Measurements from ENCODE around the gene HES3. TPM values are rescaled to one million over a fixed set of nuclear protein-coding genes. Genes with fewer than 3 reads are reported as not detected.

HES3 gene
- total RNA-seq, 1 experiment from 2014 or later: not detected

DNA sequence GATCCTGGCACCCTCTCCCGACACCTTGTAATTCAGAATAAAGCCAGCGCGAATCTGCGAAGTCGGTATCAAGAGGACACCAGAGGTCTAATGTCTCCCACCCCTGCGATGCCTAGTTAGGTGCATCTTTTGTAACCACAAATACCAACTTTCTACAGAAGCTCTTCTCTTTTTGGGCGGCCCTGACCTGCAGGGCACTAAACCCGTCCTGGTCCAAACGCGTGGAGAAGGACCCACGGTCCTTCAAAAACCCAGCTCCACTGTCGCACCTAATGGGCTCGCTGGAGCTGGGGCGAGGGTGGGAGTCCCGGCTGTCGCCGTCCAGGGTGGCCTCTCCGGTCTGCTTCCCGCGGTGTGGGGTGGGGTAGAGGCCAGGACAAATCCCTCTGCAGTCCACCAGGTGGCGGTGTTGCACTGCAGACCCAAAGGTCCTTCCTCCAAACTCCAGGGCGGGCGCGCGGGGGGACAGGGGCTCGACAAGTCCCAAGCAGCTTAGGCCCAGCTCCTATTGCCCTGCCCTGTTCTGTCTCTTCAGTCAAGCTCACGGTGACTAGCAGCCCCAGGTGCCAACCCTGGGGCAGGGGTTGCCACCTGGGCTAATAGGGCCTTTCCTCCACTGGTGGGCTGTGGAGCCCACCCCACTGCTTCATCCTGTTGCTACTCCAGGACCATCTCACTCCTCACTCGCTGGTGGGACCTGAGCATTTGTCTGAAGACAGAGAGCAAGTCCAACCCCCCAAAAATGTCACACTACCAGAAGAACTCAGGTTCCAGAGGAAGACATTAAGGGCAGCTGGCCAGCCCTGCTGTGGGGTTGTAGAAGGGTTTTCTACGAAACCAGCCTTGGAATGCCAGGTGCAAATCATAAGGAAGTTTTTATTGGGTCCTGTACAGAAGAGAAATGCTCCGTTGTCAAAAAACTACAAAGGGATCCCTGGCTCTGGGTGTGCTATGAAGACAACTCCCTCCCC lies 2.8 kb downstream of the HES3 start:
- DNase-seq (ENCODE audit: low read depth, low spot score) (peak; percentile 49), ATAC-seq (peak; percentile 52)
- Histone ChIP-seq H3K9me3 (ENCODE audit: control insufficient read depth in 1 of 2, insufficient read depth in 1 of 2, low read depth in 1 of 2, low read length in 2 of 2) (no peaks in the 10 kb centered on the region), H2AFZ (ENCODE audit: low read depth, low read length, poor library complexity, severe bottlenecking) (peak overlapping the region; percentile 22), H4K20me1 (ENCODE audit: insufficient read depth) (no peaks in the 10 kb centered on the region), H3K9ac (ENCODE audit: low read length) (no peak overlapping the region), H3K79me2 (ENCODE audit: insufficient read depth, low read length) (no peaks in the 10 kb centered on the region), H3K27ac (ENCODE audit: low read depth, low read length) (no peak overlapping the region), H3K36me3 (ENCODE audit: control insufficient read depth in 1 of 2, insufficient read depth in 2 of 2, low read length in 2 of 2) (no peaks in the 10 kb centered on the region), H3K4me3 (replicated peaks in 1 of 2; ENCODE audit: low read depth in 1 of 2, low read length in 2 of 2) (peak overlapping the region; percentile 45 to 55), H3K4me2 (ENCODE audit: low read length) (peak overlapping the region; percentile 90), H3K4me1 (ENCODE audit: control insufficient read depth in 1 of 2, insufficient read depth in 2 of 2, low read length in 2 of 2) (peaks cover 19 to 46% of the 10 kb centered on the region in 2 experiments; a peak in 3 of 4 replicates), H3K9me2 (ENCODE audit: insufficient read depth) (no peaks in the 10 kb centered on the region), H3K27me3 (ENCODE audit: insufficient read depth, low read length) (no peaks in the 10 kb centered on the region)
- CTCF ChIA-PET: interaction anchor here (0.7 to 5.0 kb wide), 18 partner anchors 10 to 194 kb away, joined by 3 to 39 read pairs (median 5); partner anchors contain the start of genes ICMT and RNF207
- POLR2A ChIA-PET: no interaction called here
- RAD21 ChIA-PET (ENCODE audit: low non-redundant PET in 1 of 2, low total read pairs in 2 of 2, uncharacterized antibody in 2 of 2, unreplicated experiment in 2 of 2): interaction anchor here (0.6 to 2.8 kb wide), 8 partner anchors 97 to 232 kb away, joined by 3 to 10 read pairs (median 4); partner anchors contain the start of gene ACOT7 (in 1 of the 2)
- intact Hi-C loops (cut with micrococcal nuclease): loop anchor here (1.0 to 5.0 kb wide), 5 partner anchors 97 to 961 kb away; no protein-coding TSS in a partner anchor
- BruUV-seq (replicated peaks): no TSS peak
- peak; percentile 27 for TF ChIP-seq YY1 (IDR thresholded peaks at IDR 0.05; ENCODE audit: extremely low read depth, insufficient replicate concordance, low read depth, low read length)
- no peak for TF ChIP-seq EZH2phosphoT487 (IDR thresholded peaks at IDR 0.05; ENCODE audit: borderline replicate concordance)
- no peak for TF ChIP-seq ZNF274 (IDR thresholded peaks at IDR 0.05; ENCODE audit: low read depth, low read length)
- TF ChIP-seq SRF (IDR thresholded peaks at IDR 0.05; ENCODE audit: low read depth): no peak
- TF ChIP-seq FOSL1 (IDR thresholded peaks at IDR 0.05; ENCODE audit: low read depth): no peak
- TF ChIP-seq EGR1 (IDR thresholded peaks at IDR 0.05; ENCODE audit: low read depth): no peak
- TF ChIP-seq ZFX (IDR thresholded peaks at IDR 0.05): no peak
- no peak for TF ChIP-seq SIN3A (IDR thresholded peaks at IDR 0.05; ENCODE audit: low read depth)
- TF ChIP-seq, protein P1, sequence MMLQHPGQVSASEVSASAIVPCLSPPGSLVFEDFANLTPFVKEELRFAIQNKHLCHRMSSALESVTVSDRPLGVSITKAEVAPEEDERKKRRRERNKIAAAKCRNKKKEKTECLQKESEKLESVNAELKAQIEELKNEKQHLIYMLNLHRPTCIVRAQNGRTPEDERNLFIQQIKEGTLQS (IDR thresholded peaks at IDR 0.05): no peak
- no peak for TF ChIP-seq ELF1 (IDR thresholded peaks at IDR 0.05; ENCODE audit: borderline replicate concordance, low read depth)
- no peak for TF ChIP-seq EZH2 (IDR thresholded peaks at IDR 0.05)
- TF ChIP-seq, protein P2, sequence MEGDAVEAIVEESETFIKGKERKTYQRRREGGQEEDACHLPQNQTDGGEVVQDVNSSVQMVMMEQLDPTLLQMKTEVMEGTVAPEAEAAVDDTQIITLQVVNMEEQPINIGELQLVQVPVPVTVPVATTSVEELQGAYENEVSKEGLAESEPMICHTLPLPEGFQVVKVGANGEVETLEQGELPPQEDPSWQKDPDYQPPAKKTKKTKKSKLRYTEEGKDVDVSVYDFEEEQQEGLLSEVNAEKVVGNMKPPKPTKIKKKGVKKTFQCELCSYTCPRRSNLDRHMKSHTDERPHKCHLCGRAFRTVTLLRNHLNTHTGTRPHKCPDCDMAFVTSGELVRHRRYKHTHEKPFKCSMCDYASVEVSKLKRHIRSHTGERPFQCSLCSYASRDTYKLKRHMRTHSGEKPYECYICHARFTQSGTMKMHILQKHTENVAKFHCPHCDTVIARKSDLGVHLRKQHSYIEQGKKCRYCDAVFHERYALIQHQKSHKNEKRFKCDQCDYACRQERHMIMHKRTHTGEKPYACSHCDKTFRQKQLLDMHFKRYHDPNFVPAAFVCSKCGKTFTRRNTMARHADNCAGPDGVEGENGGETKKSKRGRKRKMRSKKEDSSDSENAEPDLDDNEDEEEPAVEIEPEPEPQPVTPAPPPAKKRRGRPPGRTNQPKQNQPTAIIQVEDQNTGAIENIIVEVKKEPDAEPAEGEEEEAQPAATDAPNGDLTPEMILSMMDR (IDR thresholded peaks at IDR 0.05 in 2 of 3, conservative IDR thresholded peaks at IDR 0.05 in 1 of 3; ENCODE audit: borderline replicate concordance in 1 of 3, insufficient read depth in 1 of 3, low read depth in 2 of 3, low read length in 2 of 3): peak; percentile 87 to 94 (median 88)
- TF ChIP-seq JUND (IDR thresholded peaks at IDR 0.05): no peak
- TF ChIP-seq, protein P3, sequence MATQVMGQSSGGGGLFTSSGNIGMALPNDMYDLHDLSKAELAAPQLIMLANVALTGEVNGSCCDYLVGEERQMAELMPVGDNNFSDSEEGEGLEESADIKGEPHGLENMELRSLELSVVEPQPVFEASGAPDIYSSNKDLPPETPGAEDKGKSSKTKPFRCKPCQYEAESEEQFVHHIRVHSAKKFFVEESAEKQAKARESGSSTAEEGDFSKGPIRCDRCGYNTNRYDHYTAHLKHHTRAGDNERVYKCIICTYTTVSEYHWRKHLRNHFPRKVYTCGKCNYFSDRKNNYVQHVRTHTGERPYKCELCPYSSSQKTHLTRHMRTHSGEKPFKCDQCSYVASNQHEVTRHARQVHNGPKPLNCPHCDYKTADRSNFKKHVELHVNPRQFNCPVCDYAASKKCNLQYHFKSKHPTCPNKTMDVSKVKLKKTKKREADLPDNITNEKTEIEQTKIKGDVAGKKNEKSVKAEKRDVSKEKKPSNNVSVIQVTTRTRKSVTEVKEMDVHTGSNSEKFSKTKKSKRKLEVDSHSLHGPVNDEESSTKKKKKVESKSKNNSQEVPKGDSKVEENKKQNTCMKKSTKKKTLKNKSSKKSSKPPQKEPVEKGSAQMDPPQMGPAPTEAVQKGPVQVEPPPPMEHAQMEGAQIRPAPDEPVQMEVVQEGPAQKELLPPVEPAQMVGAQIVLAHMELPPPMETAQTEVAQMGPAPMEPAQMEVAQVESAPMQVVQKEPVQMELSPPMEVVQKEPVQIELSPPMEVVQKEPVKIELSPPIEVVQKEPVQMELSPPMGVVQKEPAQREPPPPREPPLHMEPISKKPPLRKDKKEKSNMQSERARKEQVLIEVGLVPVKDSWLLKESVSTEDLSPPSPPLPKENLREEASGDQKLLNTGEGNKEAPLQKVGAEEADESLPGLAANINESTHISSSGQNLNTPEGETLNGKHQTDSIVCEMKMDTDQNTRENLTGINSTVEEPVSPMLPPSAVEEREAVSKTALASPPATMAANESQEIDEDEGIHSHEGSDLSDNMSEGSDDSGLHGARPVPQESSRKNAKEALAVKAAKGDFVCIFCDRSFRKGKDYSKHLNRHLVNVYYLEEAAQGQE (IDR thresholded peaks at IDR 0.05; ENCODE audit: low read depth): no peak
- peak; percentile 99 for TF ChIP-seq RAD21 (IDR thresholded peaks at IDR 0.05; ENCODE audit: low read depth)
- no peak for TF ChIP-seq SP1 (IDR thresholded peaks at IDR 0.05; ENCODE audit: low read depth)
- no peak for TF ChIP-seq TCF7L2 (IDR thresholded peaks at IDR 0.05; ENCODE audit: borderline replicate concordance, extremely low read depth, insufficient read depth, insufficient read length)
- TF ChIP-seq POLR2AphosphoS5 (IDR thresholded peaks at IDR 0.05; ENCODE audit: low read depth, low read length): no peak
- no peak for TF ChIP-seq CBX3 (IDR thresholded peaks at IDR 0.05; ENCODE audit: low read depth)
- TF ChIP-seq, protein P4, sequence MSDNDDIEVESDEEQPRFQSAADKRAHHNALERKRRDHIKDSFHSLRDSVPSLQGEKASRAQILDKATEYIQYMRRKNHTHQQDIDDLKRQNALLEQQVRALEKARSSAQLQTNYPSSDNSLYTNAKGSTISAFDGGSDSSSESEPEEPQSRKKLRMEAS (IDR thresholded peaks at IDR 0.05): no peak
